ENCODE results near the gene CRKL.
"Not testable (repeated sequence)": the region's sequence is repeated elsewhere in the genome, so short reads cannot be mapped to it uniquely, and the experiment has no call there.

Gene CRKL

DNA sequence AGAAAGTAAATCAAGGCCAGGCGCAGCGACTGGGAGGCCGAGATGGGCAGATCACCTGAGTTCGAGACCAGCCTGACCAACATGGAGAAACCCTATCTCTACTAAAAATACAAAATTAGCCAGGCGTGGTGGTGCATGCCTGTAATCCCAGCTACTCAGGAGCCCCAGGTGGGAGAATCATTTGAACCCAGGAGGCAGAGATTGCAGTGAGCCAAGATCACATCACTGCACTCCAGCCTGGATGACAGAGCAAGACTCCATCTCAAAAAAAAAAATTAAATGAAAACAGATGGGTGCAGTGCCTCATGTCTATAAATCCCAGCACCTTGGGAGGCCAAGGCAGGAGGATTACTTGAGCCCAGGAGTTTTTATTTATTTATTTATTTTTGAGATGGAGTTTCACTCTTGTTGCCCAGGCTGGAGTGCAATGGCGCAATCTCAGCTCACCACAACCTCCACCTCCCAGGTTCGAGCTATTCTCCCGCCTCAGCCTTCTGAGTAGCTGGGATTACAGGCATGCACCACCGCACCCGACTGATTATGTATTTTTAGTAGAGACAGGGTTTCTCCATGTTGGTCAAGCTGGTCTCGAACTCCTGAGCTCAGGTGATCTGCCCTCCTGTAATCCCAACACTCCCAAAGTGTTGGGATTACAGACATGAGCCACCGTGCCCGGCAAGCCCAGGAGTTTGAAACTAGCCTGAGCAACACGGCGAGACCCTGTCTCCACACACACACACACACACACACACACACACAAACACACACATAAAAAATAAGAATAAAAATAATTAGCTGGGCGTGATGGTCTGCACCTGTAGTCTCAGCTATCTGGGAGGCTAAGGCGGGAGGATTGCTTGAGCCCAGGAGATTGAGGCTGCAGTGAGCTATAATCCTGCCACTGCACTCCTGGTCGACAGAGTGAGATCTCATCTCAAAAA, 15.8 kb upstream of the CRKL start:
- not testable (repeated sequence) for DNase-seq (ENCODE audit: low read depth)

DNA sequence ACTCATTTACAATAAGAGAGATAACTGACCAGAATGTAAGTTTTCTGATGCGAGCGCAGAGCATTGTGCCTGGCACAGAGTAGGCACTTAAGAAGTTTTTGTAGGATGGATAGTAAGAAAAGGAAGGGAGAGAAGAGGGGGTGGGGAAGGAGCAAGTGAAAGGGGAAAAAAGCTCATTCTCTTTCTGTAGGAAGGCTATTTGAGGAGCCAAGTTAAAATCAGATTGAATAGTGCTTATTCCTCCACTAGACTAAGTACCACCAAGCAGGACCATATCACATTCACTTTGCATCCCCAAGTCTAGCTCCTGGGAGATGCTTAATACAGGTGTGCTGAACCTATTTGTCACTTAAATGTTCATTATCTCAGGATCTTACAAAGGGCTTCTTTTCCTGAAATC, 14.1 kb upstream of the CRKL start:
- no peak for DNase-seq (ENCODE audit: low read depth)

DNA sequence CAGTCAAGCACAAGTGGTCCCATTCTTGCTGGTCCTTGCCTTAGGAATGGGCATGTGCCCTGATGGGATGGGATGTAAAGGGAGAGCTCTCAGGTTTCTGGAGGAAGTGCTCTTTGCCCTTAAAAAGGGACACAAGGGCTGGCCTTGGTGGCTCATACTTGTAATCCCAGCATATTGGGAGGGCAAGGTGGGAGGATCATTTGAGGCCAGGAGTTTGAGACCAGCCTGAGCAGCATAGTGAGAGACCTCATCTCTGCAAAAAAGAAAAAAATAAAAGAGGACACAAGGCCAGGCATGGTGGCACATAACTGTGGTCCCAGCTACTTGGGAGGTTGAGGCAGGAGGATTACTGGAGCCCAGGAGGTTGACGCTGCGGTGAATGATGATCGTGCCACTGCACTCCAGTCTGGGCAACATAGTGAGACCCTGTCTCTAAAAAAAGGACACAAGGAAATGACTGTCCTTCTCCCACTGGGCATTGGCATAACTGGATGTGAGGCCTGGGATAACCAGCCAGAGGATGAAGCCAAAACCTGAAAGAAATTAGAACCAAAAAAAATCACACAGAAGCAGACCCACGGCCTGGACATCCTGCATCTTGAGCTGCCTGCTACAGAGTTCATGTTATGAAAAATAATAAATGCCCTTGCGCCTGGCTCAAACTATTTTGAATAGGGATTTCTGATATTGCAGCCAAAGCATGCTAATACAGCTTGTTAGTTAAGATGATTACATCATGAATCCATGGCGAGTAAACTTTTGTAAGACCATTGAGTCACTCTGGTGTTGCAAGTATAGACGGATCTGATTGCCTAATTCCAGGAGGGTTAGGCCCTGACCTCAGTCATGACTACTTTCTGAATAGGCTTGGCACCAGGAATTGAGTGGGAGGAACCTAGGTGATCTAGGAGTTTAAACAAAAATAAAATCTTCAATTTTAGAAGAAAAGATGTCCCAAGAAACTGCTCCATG, 12.9 kb upstream of the CRKL start:
- no peak for DNase-seq (ENCODE audit: low read depth)

DNA sequence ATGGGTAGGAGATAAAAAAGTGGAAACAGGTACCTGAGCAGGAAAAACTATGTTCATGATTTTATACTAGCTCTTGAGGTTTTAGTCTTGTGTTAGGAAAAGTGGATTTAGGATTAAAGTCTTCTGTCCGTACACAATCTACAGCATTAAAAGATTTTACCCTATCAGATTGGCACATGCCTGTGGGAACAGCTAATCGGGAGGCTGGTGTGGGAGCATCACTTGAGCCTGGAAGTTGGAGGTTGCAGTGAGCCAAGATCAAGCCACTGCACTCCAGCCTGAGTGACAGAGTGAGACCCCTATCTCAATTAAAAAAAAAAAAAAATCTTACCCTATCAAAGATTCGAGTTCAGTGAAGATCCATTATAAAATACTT, 12.2 kb upstream of the CRKL start:
- no peak for DNase-seq (ENCODE audit: low read depth)

DNA sequence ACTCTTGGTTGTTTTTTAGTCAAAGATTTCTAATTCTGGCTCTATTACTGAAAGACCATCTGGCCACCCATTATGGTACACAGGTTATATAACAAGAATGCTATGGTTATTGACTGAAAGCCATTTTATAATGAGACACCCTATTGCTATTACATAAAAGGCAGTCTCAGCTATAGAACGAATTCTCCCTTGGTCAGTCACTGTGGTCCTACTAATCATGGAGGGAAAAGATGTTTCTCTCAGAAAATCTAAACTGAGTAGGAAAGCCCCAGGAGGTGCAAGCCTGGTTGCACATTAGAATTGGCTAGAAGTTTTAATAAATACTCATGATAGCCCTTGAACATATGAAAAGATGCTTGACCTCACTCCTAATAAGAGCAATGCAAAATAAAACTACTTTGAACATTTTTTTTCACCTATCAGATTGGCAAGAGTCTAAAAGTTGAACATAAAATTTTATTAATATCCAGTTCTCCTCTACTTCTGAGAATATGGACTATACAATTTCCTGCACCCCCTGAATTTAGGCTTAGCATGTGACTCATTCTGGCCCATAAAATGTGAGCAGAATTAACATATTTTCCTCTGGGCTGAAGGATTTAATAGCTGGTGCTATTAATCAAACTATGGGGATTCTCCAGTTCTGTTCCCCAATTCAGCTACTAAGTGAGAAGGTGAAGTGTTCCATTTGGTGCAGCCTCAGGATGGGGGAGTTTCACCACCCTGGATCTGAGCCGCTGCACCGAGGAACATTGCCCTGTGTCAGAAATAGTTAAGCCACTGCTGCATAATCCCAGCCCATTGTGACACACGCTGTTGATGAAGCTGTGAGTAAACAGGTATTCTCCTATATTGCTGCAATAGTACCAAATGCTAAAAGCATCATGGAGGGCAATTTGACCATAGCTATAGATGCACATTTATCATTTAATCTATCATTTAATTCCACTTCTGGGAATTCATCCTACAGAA, 11.5 kb upstream of the CRKL start:
- DNase-seq (ENCODE audit: low read depth) = no peak

DNA sequence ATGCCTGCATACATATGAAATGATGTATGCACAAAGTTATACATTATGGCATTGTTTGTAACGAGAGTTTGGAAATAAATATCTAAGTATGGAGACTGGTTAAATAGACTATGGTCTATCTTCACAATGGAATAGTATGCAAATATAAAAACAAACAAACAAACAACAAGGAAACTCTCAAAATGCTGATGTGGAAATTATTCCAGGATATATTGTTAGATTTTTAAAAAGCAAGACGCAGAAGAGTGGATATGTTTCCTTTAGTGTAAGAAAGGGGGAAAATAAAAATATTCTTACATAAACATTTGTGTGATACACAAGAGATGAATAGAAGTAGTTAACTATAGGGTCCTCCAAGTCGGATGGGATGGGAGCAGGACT, 10.8 kb upstream of the CRKL start:
- DNase-seq (ENCODE audit: low read depth) = no peak

DNA sequence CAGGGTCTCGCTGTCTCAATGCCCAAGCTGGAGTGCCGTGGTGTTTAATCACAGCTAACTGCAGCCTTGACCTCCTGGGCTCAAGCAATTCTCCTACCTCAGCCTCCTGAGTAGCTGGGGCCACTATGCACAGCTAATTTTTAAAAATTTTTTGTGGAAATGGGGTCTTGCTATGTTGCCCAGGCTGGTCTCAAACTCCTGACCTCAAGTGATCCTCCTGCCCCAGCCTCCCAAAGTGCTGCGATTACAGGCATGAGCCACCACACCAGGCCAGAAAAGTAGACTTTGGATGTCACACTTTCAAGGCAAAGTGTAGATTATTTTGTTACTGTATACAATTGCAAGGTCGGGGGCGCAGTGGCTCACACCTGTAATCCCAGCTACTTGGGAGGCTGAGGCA, 8.5 kb upstream of the CRKL start:
- not testable (repeated sequence) for DNase-seq (ENCODE audit: low read depth)

DNA sequence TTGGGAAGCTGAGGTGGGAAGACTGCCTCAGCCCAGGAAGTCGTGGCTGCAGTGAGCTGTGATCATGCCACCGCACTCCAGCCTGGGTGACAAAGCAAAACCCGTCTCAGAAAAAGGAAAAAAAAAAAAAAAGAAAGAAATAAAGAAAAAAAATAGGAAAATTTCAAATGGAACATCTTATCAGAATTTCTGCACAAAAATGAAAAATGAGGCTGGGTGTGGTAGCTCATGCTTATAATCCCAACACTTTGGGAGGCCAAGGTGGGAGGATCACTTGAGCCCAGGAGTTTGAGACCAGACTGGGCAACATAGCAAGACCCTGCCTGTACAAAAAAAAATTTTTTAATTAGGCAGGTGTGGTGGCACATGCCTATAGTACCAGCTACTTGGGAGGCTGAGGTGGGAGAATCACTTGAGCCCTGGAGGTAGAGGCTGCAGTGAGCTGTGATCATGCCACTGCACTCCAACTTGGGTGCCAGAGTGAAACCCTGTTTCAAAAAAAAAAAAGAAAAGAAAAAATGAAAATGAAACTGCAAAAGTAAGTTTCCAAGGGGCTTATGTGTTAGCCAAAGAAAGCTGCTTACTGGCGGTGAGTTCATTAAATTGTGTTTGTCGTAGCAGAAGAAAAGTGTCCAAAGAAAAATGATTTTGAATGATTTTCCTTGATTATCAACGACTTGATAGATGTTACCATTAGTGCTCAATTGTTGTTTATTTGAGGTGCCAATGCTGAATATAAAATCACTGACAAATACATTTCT, 7.5 kb upstream of the CRKL start:
- no peak for DNase-seq (ENCODE audit: low read depth)

DNA sequence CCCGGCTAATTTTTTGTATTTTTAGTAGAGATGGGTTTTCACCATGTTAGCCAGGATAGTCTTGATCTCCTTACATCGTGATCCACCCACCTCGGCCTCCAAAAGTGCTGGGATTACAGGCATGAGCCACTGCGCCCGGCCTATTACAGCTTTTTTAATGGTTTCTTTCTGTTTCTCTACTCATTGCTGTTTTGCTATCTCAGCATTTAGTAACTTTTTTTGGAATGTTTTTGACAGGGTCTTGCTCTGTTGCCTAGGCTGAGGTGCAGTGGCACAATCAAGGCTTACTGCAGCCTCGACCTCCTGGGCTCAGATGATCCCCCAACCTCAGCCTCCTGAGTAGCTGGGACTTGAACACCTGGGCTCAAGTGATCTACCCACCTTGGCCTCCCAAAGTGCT, 4.7 kb upstream of the CRKL start:
- DNase-seq (ENCODE audit: low read depth) = no peak

DNA sequence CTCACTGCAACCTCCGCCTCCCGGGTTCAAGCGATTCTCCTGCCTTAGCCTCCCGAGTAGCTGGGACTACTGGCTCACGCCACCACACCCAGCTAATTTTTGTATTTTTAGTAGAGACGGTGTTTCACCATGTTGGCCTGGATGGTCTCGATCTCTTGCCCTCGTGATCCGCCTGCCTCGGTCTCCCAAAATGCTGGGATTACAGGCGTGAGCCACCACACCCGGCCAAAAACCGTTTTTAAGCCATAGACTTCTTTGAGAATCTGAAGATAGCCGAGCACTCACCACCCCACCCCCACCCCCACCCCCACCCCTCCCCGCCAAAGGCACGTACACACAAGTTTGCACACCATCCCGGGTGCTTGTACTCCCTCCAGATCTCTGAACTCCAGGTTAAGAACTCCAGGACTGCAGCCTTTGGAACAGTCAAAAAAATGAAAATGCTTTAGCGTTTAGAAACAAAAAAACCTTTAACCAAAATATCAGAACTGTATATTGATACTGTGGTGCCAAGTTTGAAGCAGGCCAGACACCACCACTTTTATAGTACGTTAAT, 1.5 kb downstream of the CRKL start:
- no peak for DNase-seq (ENCODE audit: low read depth)

DNA sequence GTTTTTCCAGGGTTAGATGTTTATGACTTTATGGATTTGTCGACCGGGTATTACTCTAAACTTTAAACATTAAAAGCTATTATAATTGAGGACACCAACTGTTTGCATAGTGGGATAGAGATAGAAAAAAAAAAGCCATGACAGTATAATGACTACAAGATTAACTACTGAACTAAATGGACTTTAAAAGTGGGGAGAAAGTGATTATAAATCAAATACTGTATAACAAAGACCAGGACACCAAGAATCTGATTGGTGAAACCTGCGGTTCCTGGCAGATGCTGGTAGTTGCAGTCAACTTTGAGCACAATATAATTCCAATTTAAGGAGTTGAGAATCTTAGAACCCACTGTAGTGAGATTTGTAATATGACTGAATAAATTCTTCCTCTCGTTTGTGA, 2.5 kb downstream of the CRKL start:
- DNase-seq (ENCODE audit: low read depth) = no peak

DNA sequence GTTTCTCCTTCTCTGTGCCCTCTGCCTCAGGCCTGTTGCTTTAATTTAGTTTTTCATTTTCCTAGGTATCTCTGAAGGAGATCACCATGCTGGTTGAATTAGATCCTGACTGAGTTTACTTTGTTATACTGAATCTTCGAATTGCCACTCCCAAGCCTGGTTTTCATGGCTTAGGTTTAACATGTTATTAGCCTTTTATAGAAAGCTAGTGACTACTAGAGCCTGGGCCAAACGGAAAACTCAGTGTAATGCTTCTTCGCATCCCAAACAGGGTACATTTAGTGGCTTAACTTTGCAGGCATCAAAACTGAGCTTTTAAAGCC, 3.6 kb downstream of the CRKL start:
- DNase-seq (ENCODE audit: low read depth) = no peak

DNA sequence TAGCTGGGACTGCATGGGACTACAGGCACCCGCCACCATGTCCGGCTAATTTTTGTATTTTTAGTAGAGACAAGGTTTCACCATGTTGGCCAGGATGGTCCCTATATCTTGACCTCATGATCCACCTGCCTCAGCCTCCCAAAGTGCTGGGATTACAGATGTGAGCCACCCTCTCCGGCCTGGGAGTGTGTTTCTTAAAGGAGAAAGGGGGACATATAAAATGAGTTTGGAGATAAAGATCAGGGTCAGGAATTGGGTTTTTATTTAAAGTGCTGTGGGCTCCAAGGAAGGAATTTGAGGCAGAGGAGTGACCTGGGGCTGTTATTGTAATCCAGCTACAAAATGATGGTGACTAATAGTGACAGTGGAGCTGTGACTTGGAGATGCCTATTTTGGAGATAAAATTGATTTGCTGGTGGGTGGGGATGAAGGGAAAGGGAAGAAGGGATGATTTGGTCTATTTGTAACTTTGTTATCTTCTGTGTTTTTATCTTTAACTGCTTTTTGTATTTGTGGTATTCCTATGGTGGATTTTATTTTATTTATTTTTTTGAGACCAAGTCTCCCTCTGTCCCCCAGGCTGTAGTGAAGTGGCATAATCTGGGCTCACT, 5.0 kb downstream of the CRKL start:
- DNase-seq (ENCODE audit: low read depth) = no peak

DNA sequence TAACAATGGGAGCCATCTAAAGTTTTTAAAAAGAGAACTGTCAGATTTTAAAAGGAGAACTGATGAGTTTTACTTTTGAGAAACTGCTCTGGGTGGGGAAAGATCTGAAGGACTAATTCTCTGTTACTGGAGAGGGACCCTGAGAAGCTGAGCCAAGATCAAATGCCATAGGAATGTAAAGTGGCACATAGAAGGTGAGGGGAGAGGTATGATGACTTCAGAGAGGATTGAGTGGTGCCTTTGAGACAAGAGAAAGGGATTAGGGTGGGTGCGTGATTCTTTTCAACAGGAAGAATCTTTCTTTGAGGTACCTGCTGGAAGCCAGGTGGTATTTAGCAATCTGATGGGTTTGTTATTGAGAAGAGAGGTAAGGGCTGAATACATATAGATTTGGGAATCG, 9.0 kb downstream of the CRKL start:
- DNase-seq (ENCODE audit: low read depth) = no peak

DNA sequence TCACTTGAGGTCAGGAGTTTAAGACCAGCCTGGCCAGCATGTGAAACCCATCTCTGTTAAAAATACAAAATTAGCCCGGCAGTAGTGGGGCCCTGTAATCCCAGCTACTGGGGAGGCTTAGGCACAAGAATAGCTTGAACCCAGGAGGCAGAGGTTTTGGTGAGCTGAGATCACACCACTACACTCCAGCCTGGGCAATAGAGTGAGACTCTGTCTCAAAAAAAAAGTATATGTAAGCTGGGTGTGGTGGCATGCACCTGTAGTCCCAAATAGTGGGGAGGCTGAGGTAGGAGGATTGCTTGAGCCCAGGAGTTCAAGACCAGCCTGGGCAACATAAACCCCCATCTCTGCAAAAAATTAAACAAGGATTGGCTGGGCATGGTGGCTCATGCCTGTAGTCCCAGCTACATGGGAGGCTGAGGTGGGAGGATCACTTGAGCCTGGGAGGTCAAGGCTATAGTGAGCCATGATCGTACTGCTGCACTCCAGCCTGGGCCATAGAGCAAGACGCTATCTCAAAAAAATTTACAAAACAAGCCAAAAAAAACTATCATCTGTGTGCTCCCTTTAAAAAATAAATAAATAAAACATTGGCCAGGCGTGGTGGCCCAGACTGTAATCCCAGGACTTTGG, 10.8 kb downstream of the CRKL start:
- DNase-seq (ENCODE audit: low read depth) = no peak

DNA sequence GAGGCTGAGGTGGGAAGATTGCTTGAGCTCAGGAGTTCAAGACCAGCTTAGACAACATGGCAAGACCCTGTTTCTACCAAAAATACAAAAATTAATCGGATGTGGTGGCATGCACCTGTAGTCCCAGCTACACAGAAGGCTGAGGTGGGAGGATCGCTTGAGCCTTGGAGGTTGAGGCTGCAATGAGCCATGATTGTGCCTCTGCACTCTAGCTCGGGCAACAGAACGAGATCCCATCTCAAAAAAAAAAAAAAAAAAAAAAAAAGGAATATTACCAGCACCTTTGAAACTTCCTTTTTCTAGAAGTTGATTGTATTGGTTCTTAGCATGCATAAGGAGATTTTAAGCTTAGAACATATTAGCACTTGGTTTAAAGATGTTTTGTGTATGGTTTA, 11.4 kb downstream of the CRKL start:
- DNase-seq (ENCODE audit: low read depth) = no peak

DNA sequence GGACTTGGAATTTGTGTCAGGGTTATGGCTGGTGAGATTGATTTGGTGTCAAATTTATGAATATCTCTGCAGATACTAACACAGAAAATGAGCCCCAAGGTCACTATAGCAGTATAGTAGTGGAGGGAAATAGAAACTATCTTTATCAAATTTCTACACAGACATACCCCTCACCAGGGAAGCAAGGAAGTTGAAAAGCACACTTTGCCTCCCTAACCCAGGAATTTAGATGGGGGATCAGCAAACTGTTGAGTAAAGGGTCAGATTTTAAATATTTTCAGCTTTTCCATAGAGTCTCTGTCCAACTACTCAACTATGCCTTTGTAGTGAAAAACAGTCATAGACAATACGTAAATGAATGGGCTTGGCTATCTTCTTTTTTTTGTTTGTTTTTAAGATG, 12.8 kb downstream of the CRKL start:
- no peak for DNase-seq (ENCODE audit: low read depth)

DNA sequence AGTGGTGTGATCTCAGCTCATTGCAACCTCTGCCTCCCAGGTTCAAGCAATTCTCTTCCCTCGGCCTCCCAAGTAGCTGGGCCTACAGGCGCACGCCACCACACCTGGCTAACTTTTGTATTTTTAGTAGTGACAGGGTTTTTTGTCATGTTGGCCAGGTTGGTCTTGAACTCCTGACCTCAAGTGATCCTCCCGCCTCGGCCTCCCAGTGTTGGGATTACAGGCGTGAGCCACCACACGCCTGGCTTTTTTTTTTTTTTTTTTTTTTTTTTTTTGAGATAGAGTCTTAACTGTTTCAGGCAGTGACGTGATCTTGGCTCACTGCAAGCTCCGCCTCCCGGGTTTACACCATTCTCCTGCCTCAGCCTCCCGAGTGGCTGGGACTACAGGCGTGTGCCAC, 13.2 kb downstream of the CRKL start:
- DNase-seq (ENCODE audit: low read depth) = not testable (repeated sequence)

DNA sequence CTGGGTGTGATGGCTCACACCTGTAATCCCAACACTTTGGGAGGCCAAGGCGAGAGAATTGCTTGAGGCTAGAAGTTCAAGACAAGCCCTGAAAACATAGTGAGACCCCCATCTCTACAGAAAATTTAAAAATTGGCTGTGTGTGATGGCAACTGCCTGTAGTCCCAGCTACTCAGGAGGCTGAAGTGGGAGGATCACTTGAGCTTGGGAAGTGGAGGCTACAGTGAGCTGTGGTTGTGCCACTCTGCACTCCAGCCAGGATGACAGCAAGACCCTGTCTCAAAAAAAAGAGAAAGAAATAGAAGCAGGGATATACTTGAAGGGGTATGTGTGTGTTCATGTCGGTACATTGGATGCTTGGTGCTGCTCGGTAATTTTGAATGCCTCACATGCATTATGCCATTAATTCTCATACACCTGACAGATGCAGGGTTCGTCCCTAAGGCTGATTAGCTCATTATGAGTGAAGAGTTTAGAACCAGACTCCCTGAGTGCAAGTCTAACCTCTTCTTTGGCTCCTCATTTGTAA, 14.0 kb downstream of the CRKL start:
- no peak for DNase-seq (ENCODE audit: low read depth)

DNA sequence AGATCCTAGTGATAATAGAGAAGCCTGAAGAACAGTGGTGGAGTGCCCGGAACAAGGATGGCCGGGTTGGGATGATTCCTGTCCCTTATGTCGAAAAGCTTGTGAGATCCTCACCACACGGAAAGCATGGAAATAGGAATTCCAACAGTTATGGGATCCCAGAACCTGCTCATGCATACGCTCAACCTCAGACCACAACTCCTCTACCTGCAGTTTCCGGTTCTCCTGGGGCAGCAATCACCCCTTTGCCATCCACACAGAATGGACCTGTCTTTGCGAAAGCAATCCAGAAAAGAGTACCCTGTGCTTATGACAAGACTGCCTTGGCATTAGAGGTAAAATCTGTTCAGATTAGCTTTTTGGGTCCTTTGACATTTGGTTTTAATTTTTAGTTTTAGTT, 16.7 kb downstream of the CRKL start:
- DNase-seq (ENCODE audit: low read depth) = no peak

Measured in activated T-cell treated with anti-CD3 and anti-CD28 coated beads for 1 hour (primary cell).